ENCODE results near the gene TRMT2B. TPM values are rescaled to one million over a fixed set of nuclear protein-coding genes. Genes with fewer than 3 reads are reported as not detected.
"Not testable (repeated sequence)": the region's sequence is repeated elsewhere in the genome, so short reads cannot be mapped to it uniquely, and the experiment has no call there.

Gene TRMT2B
- total RNA-seq, 4 donors from 2014 or later, result 14.9 to 25.4 (median 21.7) TPM

DNA sequence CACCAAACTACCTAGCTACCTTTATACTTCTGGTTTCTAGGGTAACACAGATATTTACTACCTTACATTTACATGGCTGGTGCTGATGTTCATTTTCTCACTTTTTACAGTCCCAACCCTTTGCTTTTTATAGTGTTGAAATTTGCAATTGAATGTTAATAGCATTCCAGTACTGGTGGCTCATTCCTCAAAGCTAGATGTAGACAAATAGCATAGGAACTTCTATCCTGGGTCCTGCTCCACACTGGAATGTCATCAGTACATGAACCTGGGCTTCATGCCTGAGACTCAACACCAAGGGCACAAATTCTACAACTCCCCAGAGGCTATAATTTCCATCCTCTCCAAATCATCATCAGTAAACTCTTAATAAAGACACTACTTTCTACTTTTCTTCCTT, 10.3 kb upstream of the TRMT2B start:
- Histone ChIP-seq H3K27ac (no peak overlapping the region), H3K36me3 (no peaks in the 10 kb centered on the region), H3K27me3 (no peaks in the 10 kb centered on the region), H3K4me1 (no peaks in the 10 kb centered on the region), H3K4me3 (no peak overlapping the region), H3K9me3 (no peaks in the 10 kb centered on the region)
- TF ChIP-seq EP300 (IDR thresholded peaks at IDR 0.05; ENCODE audit: low read depth) (no peak), POLR2AphosphoS5 (IDR thresholded peaks at IDR 0.05) (no peak), POLR2A (IDR thresholded peaks at IDR 0.05) (no peak)
- TF ChIP-seq, protein P1, sequence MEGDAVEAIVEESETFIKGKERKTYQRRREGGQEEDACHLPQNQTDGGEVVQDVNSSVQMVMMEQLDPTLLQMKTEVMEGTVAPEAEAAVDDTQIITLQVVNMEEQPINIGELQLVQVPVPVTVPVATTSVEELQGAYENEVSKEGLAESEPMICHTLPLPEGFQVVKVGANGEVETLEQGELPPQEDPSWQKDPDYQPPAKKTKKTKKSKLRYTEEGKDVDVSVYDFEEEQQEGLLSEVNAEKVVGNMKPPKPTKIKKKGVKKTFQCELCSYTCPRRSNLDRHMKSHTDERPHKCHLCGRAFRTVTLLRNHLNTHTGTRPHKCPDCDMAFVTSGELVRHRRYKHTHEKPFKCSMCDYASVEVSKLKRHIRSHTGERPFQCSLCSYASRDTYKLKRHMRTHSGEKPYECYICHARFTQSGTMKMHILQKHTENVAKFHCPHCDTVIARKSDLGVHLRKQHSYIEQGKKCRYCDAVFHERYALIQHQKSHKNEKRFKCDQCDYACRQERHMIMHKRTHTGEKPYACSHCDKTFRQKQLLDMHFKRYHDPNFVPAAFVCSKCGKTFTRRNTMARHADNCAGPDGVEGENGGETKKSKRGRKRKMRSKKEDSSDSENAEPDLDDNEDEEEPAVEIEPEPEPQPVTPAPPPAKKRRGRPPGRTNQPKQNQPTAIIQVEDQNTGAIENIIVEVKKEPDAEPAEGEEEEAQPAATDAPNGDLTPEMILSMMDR (IDR thresholded peaks at IDR 0.05), result no peak
- no peak for DNase-seq
- intact Hi-C loops (cut with DNase I; ENCODE audit: low total_unique reads), result no loop called here
- in situ Hi-C loops (cut with MboI; ENCODE audit: low pct_ligation_motif_present in 1 of 4, low pct_unique_long_range_greater_than_20kb in 1 of 4, low sequenced_read_pairs in 3 of 4), result no loop called here

DNA sequence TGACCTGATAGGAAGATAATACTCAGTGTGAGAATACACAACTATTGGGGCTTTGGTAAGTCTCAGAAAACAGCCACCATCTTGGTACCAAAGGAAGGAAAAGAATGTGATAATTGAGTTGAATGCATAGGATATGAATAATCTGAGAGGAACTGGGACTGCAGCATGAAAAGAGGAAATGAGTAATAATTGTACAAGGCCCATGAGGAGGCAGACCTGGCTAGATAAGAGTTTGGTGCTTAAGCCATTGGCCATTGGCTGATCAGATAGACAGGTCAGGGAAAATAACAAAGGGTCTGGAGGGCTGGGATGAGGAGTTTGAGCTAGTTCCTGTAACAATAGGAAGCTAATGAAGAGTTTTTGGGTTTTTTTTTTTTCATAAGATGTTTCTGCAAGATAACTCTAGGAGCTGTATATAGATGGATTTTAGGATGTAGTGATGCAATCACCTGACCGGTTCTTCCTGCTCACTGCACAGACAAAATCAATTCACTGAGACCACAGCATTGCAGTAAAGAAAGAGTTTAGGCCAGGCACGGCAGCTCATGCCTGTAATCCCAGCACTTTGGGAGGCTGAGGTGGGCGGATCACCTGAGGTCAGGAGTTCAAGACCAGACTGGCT, 5.3 kb upstream of the TRMT2B start:
- Histone ChIP-seq H3K4me1 (peaks cover 0 to 2% (median 0%) of the 10 kb centered on the region in 4 donors), H3K4me3 (no peak overlapping the region), H3K9me3 (no peaks in the 10 kb centered on the region), H3K27ac (no peak overlapping the region), H3K27me3 (no peaks in the 10 kb centered on the region), H3K36me3 (no peaks in the 10 kb centered on the region)
- intact Hi-C loops (cut with DNase I; ENCODE audit: low total_unique reads), result no loop called here
- in situ Hi-C loops (cut with MboI; ENCODE audit: low pct_ligation_motif_present in 1 of 4, low pct_unique_long_range_greater_than_20kb in 1 of 4, low sequenced_read_pairs in 3 of 4), result no loop called here
- DNase-seq, result no peak
- WGBS, 2 donors (ENCODE audit: low coverage in 1 of 2), result 76% methylated on average over 3 of the region's 3 CpGs; no CpG with 5 or more reads in 1 of the 2 donors
- no peak for TF ChIP-seq POLR2AphosphoS5 (IDR thresholded peaks at IDR 0.05)
- TF ChIP-seq EP300 (IDR thresholded peaks at IDR 0.05; ENCODE audit: low read depth), result no peak
- no peak for TF ChIP-seq POLR2A (IDR thresholded peaks at IDR 0.05)
- TF ChIP-seq, protein P1 (IDR thresholded peaks at IDR 0.05), result no peak

DNA sequence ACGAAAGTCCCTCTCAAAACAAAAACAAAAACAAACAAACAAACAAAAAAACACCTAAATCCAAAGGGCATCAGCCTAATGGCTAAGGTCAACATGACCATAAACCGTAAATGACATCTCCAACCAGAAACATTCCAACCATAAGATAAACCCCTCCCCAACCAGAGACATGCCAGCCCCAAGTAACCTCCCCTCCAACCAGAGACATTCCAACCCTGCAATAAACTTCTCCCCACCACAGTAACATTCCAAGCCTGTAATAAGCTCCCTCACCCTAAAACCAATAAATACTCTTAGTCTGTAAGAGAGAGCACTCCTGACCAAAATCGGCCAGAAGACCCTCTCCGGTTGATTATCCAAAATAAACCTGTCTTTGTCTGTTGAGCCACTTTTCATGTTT, 4.6 kb upstream of the TRMT2B start:
- H3K9me3 ChIP-seq; H3K27ac ChIP-seq; H3K4me3 ChIP-seq; intact Hi-C loops (cut with DNase I; ENCODE audit: low total_unique reads); DNase-seq; H3K27me3 ChIP-seq; H3K36me3 ChIP-seq; in situ Hi-C loops (cut with MboI; ENCODE audit: low pct_ligation_motif_present in 1 of 4, low pct_unique_long_range_greater_than_20kb in 1 of 4, low sequenced_read_pairs in 3 of 4); H3K4me1 ChIP-seq: not testable (repeated sequence)
- 81 to 100% methylated on average over 2 to 4 of the region's 4 CpGs for WGBS, 2 donors (ENCODE audit: low coverage in 1 of 2)

DNA sequence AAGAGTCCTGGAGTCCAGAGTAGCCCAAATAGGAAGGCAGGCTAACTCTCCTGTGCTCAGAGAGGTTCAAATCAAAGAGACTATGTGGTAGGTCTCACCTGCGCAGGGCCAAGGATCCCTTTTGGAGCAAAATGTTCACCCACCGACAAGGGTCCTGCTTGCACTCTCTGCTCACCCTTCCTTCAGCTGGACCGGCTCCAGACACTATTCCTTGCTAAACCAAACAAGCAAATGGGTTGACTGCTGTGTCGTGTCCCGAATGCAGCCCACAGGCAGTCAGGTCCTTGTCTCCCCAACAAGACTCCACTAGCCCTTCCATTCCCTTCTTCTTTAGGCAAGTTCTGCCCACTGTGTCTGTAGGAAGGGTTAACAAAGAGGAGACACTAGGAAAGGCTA, 760 bp downstream of the TRMT2B start:
- DNase-seq, result no peak
- TF ChIP-seq POLR2A (IDR thresholded peaks at IDR 0.05), result no peak
- no peaks in the 10 kb centered on the region for H3K36me3 ChIP-seq
- peak overlapping the region; percentile 85 to 94 (median 92) for H3K27ac ChIP-seq
- H3K4me3 ChIP-seq, result peak overlapping the region; percentile 52 to 63 (median 56)
- intact Hi-C loops (cut with DNase I; ENCODE audit: low total_unique reads) (no loop called here), in situ Hi-C loops (cut with MboI; ENCODE audit: low pct_ligation_motif_present in 1 of 4, low pct_unique_long_range_greater_than_20kb in 1 of 4, low sequenced_read_pairs in 3 of 4) (no loop called here)
- 45% methylated on average over 5 of the region's 5 CpGs; no CpG with 5 or more reads in 1 of the 2 donors for WGBS, 2 donors (ENCODE audit: low coverage in 1 of 2)
- peaks cover 0 to 3% (median 0%) of the 10 kb centered on the region in 4 donors for H3K4me1 ChIP-seq
- no peaks in the 10 kb centered on the region for H3K9me3 ChIP-seq
- H3K27me3 ChIP-seq, result no peaks in the 10 kb centered on the region

DNA sequence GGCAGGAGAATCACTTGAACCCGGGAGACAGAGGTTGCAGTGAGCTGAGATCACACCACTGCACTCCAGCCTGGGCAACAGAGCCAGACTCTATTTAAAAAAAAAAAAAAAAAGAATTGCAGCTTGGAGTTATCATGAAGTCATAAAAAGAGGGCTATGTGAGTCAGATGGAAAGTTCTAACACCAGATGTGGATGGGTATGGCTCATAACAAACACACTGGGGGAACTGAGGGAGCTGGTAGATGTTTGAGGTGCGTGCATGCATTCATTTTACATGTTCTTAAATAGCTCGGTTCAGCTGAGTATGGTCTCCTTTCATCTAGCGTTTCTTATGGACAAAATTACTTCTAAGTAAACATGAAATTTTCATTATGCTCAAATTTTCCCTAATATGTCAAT, 11.7 kb downstream of the TRMT2B start:
- TF ChIP-seq, protein P1 (IDR thresholded peaks at IDR 0.05), result no peak
- TF ChIP-seq POLR2AphosphoS5 (IDR thresholded peaks at IDR 0.05), result no peak
- TF ChIP-seq POLR2A (IDR thresholded peaks at IDR 0.05), result no peak
- no peak for TF ChIP-seq EP300 (IDR thresholded peaks at IDR 0.05; ENCODE audit: low read depth)
- 67 to 100% methylated on average over 2 to 4 of the region's 4 CpGs for WGBS, 2 donors (ENCODE audit: low coverage in 1 of 2)
- no peak for DNase-seq
- no peaks in the 10 kb centered on the region for H3K9me3 ChIP-seq
- H3K4me1 ChIP-seq, result no peaks in the 10 kb centered on the region
- H3K27ac ChIP-seq, result no peak overlapping the region
- no peaks in the 10 kb centered on the region for H3K27me3 ChIP-seq
- no peaks in the 10 kb centered on the region for H3K36me3 ChIP-seq
- in situ Hi-C loops (cut with MboI; ENCODE audit: low pct_ligation_motif_present in 1 of 4, low pct_unique_long_range_greater_than_20kb in 1 of 4, low sequenced_read_pairs in 3 of 4), result no loop called here
- intact Hi-C loops (cut with DNase I; ENCODE audit: low total_unique reads), result no loop called here
- H3K4me3 ChIP-seq, result no peak overlapping the region
